GM18502 (cell line): Measurements from ENCODE around the gene SLC9A7.
A peak's percentile ranks its signal among the peaks of the same experiment; 100 is the strongest.
"Not testable (repeated sequence)": the region's sequence is repeated elsewhere in the genome, so short reads cannot be mapped to it uniquely, and the experiment has no call there.

Source experiments
- ATAC-seq: cut with Tn5 transposase; IDR thresholded peaks from one replicate; pipeline ENCODE4 v1.9.1; 2021; ENCODE audit warnings: mild to moderate bottlenecking; ENCODE audit not compliant: unreplicated experiment, poor library complexity

The SLC9A7 gene

GRCh38 chrX:46755671-46756070 lies 3.2 kb downstream of the SLC9A7 start:
- no peak for ATAC-seq

GRCh38 chrX:46754586-46755061 lies 4.3 kb downstream of the SLC9A7 start:
- ATAC-seq = no peak

GRCh38 chrX:46754036-46754435 lies 4.9 kb downstream of the SLC9A7 start:
- ATAC-seq = no peak

- ATAC-seq = no peak
Measured at GRCh38 chrX:46750889-46751288, 8.0 kb downstream of the SLC9A7 start.

- ATAC-seq = no peak
Measured at GRCh38 chrX:46744009-46744408, 14.9 kb downstream of the SLC9A7 start.

GRCh38 chrX:46743046-46743445 lies 15.9 kb downstream of the SLC9A7 start:
- no peak for ATAC-seq

GRCh38 chrX:46739736-46740135 lies 19.2 kb downstream of the SLC9A7 start:
- no peak for ATAC-seq

- ATAC-seq = no peak
Measured at GRCh38 chrX:46737462-46737861, 21.5 kb downstream of the SLC9A7 start.

- ATAC-seq = no peak
Measured at GRCh38 chrX:46737041-46737440, 21.9 kb downstream of the SLC9A7 start.

GRCh38 chrX:46735622-46736021 lies 23.3 kb downstream of the SLC9A7 start:
- ATAC-seq = no peak

GRCh38 chrX:46733226-46733625 lies 25.7 kb downstream of the SLC9A7 start:
- no peak for ATAC-seq

GRCh38 chrX:46730765-46731164 lies 28.2 kb downstream of the SLC9A7 start:
- no peak for ATAC-seq

- ATAC-seq = no peak
Measured at GRCh38 chrX:46727441-46727840, 31.5 kb downstream of the SLC9A7 start.

GRCh38 chrX:46723569-46723927 lies 35.4 kb downstream of the SLC9A7 start:
- not testable (repeated sequence) for ATAC-seq

GRCh38 chrX:46722742-46723568 lies 36.0 kb downstream of the SLC9A7 start:
- ATAC-seq = no peak

- no peak for ATAC-seq
Measured at GRCh38 chrX:46716796-46717195, 42.1 kb downstream of the SLC9A7 start.

- ATAC-seq = no peak
Measured at GRCh38 chrX:46715997-46716396, 42.9 kb downstream of the SLC9A7 start.

GRCh38 chrX:46715530-46715929 lies 43.4 kb downstream of the SLC9A7 start:
- ATAC-seq = no peak

- peak; percentile 60 for ATAC-seq
Measured at GRCh38 chrX:46713672-46714490, 45.0 kb downstream of the SLC9A7 start.

- no peak for ATAC-seq
Measured at GRCh38 chrX:46712764-46713163, 46.2 kb downstream of the SLC9A7 start.

GRCh38 chrX:46710927-46711623 lies 47.8 kb downstream of the SLC9A7 start:
- peak; percentile 27 for ATAC-seq
